IMR-90 (cell line): ENCODE data around the gene LPAR2. TPM values are rescaled to one million over a fixed set of nuclear protein-coding genes. Genes with fewer than 3 reads are reported as not detected.
A peak's percentile ranks its signal among the peaks of the same experiment; 100 is the strongest.

Experiments used
- ATAC-seq: fragments of 200-7000 bp; cut with Tn5 transposase; 2 replicates; pipeline ENCODE4 v1.9.1; 2020; ENCODE audit warnings: low read depth, mild to moderate bottlenecking, moderate library complexity
- BruUV-seq: library from RNA; stranded (reverse); fragments of 400-500 nt; replicated peaks from 2 replicates; lab custom pipeline; 2021; lab: Mats Ljungman, UMichigan
- CTCF ChIA-PET: fragments of 300-600 bp; formaldehyde crosslinking; extraction: SDS; loops from one replicate; lab custom pipeline; 2021; ENCODE audit warnings: antibody characterized with exemption; lab: Yijun Ruan, JAX
- POLR2A ChIA-PET: fragments of 300-600 bp; sonication (Branson Sonifier 250); formaldehyde crosslinking; loops from one replicate; lab custom pipeline; 2022; ENCODE audit warnings: antibody characterized with exemption; ENCODE audit not compliant: unreplicated experiment; lab: Charles Lee
- DNase-seq: peaks from one replicate; pipeline ENCODE4 v3.0.0; 2013
- H2AFZ ChIP-seq: replicated peaks from 2 replicates; pipeline ENCODE3; 2013; ENCODE audit warnings: low read length, mild to moderate bottlenecking; ENCODE audit not compliant: poor library complexity
- H2AK5ac ChIP-seq: 2 replicates; pipeline ENCODE4 v1.6.1; 2013; ENCODE audit warnings: low read depth, low read length, inconsistent platforms
- H2AK9ac ChIP-seq: replicated peaks from 2 replicates; pipeline ENCODE3; 2013; ENCODE audit warnings: mild to moderate bottlenecking, low read depth, low read length, moderate library complexity; ENCODE audit not compliant: poor library complexity
- H2BK120ac ChIP-seq: 2 replicates; pipeline ENCODE4 v1.6.1; 2013; ENCODE audit warnings: low read depth, low read length, inconsistent platforms
- H2BK15ac ChIP-seq: 3 replicates; pipeline ENCODE4 v1.6.1; 2013; ENCODE audit warnings: low read depth, low read length, inconsistent platforms
- H2BK20ac ChIP-seq: 2 replicates; pipeline ENCODE4 v1.6.1; 2013; ENCODE audit warnings: low read depth, mild to moderate bottlenecking, inconsistent platforms, low read length, moderate library complexity
- H2BK5ac ChIP-seq: 2 replicates; pipeline ENCODE4 v1.6.1; 2013; ENCODE audit warnings: mild to moderate bottlenecking, low read depth, low read length, inconsistent platforms; ENCODE audit not compliant: poor library complexity, severe bottlenecking
- H3K14ac ChIP-seq: replicated peaks from 2 replicates; pipeline ENCODE4 v1.6.1; 2013; ENCODE audit warnings: low read depth, low read length, inconsistent platforms
- H3K18ac ChIP-seq: 2 replicates; pipeline ENCODE4 v1.6.1; 2013; ENCODE audit warnings: low read depth, low read length, control low read depth
- H3K23ac ChIP-seq: 2 replicates; pipeline ENCODE4 v1.6.1; 2013; ENCODE audit warnings: low read depth, low read length, inconsistent platforms
- H3K27ac ChIP-seq: 2 replicates; pipeline ENCODE4 v1.5.1; 2013; ENCODE audit warnings: mild to moderate bottlenecking, control low read depth, low read length; ENCODE audit not compliant: insufficient read depth
- H3K27me3 ChIP-seq: 2 replicates; pipeline ENCODE4 v1.6.1; 2013; ENCODE audit warnings: low read length; ENCODE audit not compliant: control insufficient read depth, insufficient read depth
- H3K36me3 ChIP-seq: 2 replicates; pipeline ENCODE4 v1.6.1; 2013; ENCODE audit warnings: low read length, mixed read lengths; ENCODE audit not compliant: control insufficient read depth, insufficient read depth
- H3K4ac ChIP-seq: 2 replicates; pipeline ENCODE4 v1.6.1; 2013; ENCODE audit warnings: low read depth, low read length, inconsistent platforms
- H3K4me1 ChIP-seq: 2 replicates; pipeline ENCODE4 v1.6.1; 2013; ENCODE audit warnings: low read length, mixed read lengths; ENCODE audit not compliant: control insufficient read depth, insufficient read depth
- H3K4me2 ChIP-seq: 2 replicates; pipeline ENCODE4 v1.6.1; 2013; ENCODE audit warnings: low read depth, mild to moderate bottlenecking, control low read depth, low read length, moderate library complexity
- H3K4me3 ChIP-seq: 2 replicates; pipeline ENCODE4 v1.5.1; 2013; ENCODE audit warnings: low read depth, mild to moderate bottlenecking, control low read depth, low read length, moderate library complexity; ENCODE audit not compliant: insufficient read depth
- H3K56ac ChIP-seq: 2 replicates; pipeline ENCODE4 v1.6.1; 2013; ENCODE audit warnings: low read length, inconsistent platforms; ENCODE audit not compliant: insufficient read depth; ENCODE audit errors: extremely low read depth
- H3K79me1 ChIP-seq, 2 experiments: 2 replicates each; pipeline ENCODE4 v1.6.1; 2013; ENCODE audit warnings: low read length in 2 of 2, inconsistent platforms in 1 of 2, low read depth in 1 of 2
- H3K9ac ChIP-seq: 2 replicates; pipeline ENCODE4 v1.6.1; 2013; ENCODE audit warnings: low read depth, low read length, control low read depth
- H3K9me1 ChIP-seq: 2 replicates; pipeline ENCODE4 v1.6.1; 2013; ENCODE audit warnings: low read length, inconsistent platforms; ENCODE audit not compliant: insufficient read depth
- H3K9me3 ChIP-seq: 2 replicates; pipeline ENCODE4 v1.6.1; 2013; ENCODE audit warnings: low read length; ENCODE audit not compliant: control insufficient read depth, insufficient read depth
- H4K20me1 ChIP-seq: 2 replicates; pipeline ENCODE4 v1.6.1; 2013; ENCODE audit warnings: low read length, inconsistent platforms; ENCODE audit not compliant: insufficient read depth
- H4K5ac ChIP-seq: 2 replicates; pipeline ENCODE4 v1.6.1; 2013; ENCODE audit warnings: mild to moderate bottlenecking, low read depth, low read length, control low read depth
- H4K8ac ChIP-seq, 2 experiments: 2 replicates each; pipeline ENCODE4 v1.6.1; 2013; ENCODE audit warnings: low read depth in 2 of 2, low read length in 2 of 2, control low read depth in 1 of 2, inconsistent platforms in 1 of 2
- H4K91ac ChIP-seq: 2 replicates; pipeline ENCODE4 v1.6.1; 2013; ENCODE audit warnings: low read depth, low read length, inconsistent platforms; ENCODE audit not compliant: insufficient read depth
- CEBPB ChIP-seq: IDR thresholded peaks from 2 replicates; pipeline ENCODE4 v1.6.1; 2012; ENCODE audit warnings: low read depth, low read length, improper control_type of control experiment
- CHD1 ChIP-seq: IDR thresholded peaks from 2 replicates; pipeline ENCODE4 v1.6.1; 2012; ENCODE audit warnings: low read depth, low read length, improper control_type of control experiment
- FOS ChIP-seq: fragments of 150-350 bp; IDR thresholded peaks from 2 replicates; pipeline ENCODE4 v1.6.1; 2016; ENCODE audit warnings: low read depth, low read length
- POLR2A ChIP-seq: IDR thresholded peaks from 2 replicates; pipeline ENCODE4 v1.6.1; 2012; ENCODE audit warnings: mild to moderate bottlenecking, low read depth, low read length
- WGBS, 2 experiments: methylation state at CpG; one replicate each; pipeline versions ENCODE4 v1.1.5 to v1.1.7; 2013; ENCODE audit warnings: missing lambda C conversion rate in 2 of 2; ENCODE audit not compliant: insufficient read length in 1 of 2; ENCODE audit errors: extremely low coverage in 2 of 2; 5-methylcytosine and 5-hydroxymethylcytosine counted together
- dilution Hi-C: fragments of 300-500 bp; cut with HindIII; formaldehyde crosslinking; loops from one replicate; pipeline ENCODE4 v1.14.3; 2018; ENCODE audit warnings: low sequenced_read_pairs; ENCODE audit not compliant: unreplicated experiment
- in situ Hi-C: fragments of 300-500 bp; cut with MboI; formaldehyde crosslinking; loops from 3 replicates; pipeline ENCODE4 v1.14.3; 2019; ENCODE audit warnings: low sequenced_read_pairs, inconsistent platforms, mixed read lengths
- intact Hi-C: fragments of 100-400 bp; cut with micrococcal nuclease; formaldehyde crosslinking; loops from 2 replicates; pipeline ENCODE4 v1.10.0; 2022
- polyA plus RNA-seq, 3 experiments: library from polyadenylated mRNA; depleted of rRNA; stranded (reverse); fragments of >200 nt; gene quantifications; 2 replicates each; pipeline ENCODE4 v1.2.3, GENCODE V29; 2012; ENCODE audit warnings: low replicate concordance in 1 of 3
- total RNA-seq: library from RNA; depleted of rRNA; stranded (reverse); fragments of >200 nt; gene quantifications from 2 replicates; pipeline ENCODE4 v1.2.3, GENCODE V29; 2012
- TF ChIP-seq, protein P1 (sequence below): fragments of 150-350 bp; IDR thresholded peaks from 2 replicates; pipeline ENCODE4 v1.6.1; 2017; ENCODE audit warnings: mild to moderate bottlenecking, antibody characterized with exemption, low read length, low read depth

LPAR2 gene
- total and polyA plus RNA-seq, 2 of the 4 experiments (the other 2 are of a cell fraction): under 0.01 to 5.4 TPM

DNA sequence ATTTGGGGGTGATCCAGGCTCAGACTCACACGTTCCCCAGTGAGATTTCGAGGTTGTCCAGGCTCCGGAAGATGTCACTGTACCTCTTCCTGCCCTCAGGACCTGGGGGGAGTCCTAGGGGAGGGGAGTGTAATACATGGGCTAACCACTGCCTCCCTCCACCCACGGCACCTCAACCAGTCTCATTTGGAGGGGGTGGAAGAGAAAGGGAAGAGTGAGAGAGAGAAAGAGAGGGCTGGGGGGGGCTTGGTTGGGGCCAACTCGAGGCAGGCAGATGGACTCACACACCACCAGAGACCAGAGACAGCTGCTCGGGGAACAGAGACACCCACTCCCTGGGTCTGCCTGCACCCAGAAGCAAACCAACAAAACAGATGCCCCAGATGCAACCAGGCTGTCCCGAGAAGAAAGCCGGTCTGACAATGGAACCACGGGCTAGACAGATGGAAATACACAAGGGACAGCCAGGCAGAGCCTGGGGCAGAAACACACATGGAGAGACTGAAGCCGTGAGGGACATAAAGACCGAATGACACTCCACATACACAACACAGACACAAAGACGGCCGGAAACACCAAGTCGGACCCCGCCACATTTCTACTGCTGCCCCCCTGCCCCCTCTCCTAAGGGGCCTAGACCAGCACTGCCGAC is 14.6 kb upstream of the LPAR2 start:
- Histone ChIP-seq H3K23ac (peak overlapping the region; percentile 84), H3K27ac (peak overlapping the region; percentile 37), H4K20me1 (0 out of 2 replicates have a peak, but pooled peaks cover 3% of the 10 kb centered on the region), H4K91ac (no peak overlapping the region), H4K5ac (0 out of 2 replicates have a peak overlapping the region, but pooled peaks have one; percentile 29), H2AK5ac (peak overlapping the region; percentile 79), H3K18ac (no peak overlapping the region), H3K4me3 (peak overlapping the region; percentile 69), H3K9ac (peak overlapping the region; percentile 73), H3K4me1 (0 out of 2 replicates have a peak, but pooled peaks cover 2% of the 10 kb centered on the region), H2BK5ac (no peak overlapping the region), H3K36me3 (peaks cover 29% of the 10 kb centered on the region), H4K8ac (peak overlapping the region; percentile 19 to 20; a peak in 1 of 4 replicates), H2BK15ac (no peak overlapping the region), H3K14ac (peak overlapping the region; percentile 67), H2BK120ac (no peak overlapping the region), H3K56ac (0 out of 2 replicates have a peak overlapping the region, but pooled peaks have one; percentile 10), H3K9me1 (peaks cover 3% of the 10 kb centered on the region; the same call in 1 of the 2 replicates), H2AFZ (peak overlapping the region; percentile 94), H3K4me2 (peak overlapping the region; percentile 91), H3K9me3 (no peaks in the 10 kb centered on the region), H3K27me3 (no peaks in the 10 kb centered on the region), H2BK20ac (no peak overlapping the region), H3K4ac (peak overlapping the region; percentile 73), H3K79me1 (peaks cover 3 to 19% of the 10 kb centered on the region in 2 experiments), H2AK9ac (peak overlapping the region; percentile 94)
- peak; percentile 31 for ATAC-seq
- WGBS, 2 experiments: no CpG with 5 or more reads among the region's 16 CpGs
- in situ Hi-C loops: loop anchor here (5.0 to 25.0 kb wide), 2 partner anchors 105 to 255 kb away; partner anchors contain the start of gene CILP2
- CTCF ChIA-PET: no interaction called here
- no TSS peak for BruUV-seq
- TF ChIP-seq CEBPB: no peak
- no peak for TF ChIP-seq POLR2A
- TF ChIP-seq, protein P1, sequence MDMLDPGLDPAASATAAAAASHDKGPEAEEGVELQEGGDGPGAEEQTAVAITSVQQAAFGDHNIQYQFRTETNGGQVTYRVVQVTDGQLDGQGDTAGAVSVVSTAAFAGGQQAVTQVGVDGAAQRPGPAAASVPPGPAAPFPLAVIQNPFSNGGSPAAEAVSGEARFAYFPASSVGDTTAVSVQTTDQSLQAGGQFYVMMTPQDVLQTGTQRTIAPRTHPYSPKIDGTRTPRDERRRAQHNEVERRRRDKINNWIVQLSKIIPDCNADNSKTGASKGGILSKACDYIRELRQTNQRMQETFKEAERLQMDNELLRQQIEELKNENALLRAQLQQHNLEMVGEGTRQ: no peak
- no peak for TF ChIP-seq CHD1
- no peak for TF ChIP-seq FOS
- POLR2A ChIA-PET: no interaction called here
- intact Hi-C loops: loop anchor here (1.0 to 5.0 kb wide), 2 partner anchors 90 to 110 kb away; no protein-coding TSS in a partner anchor
- DNase-seq: no peak
- dilution Hi-C loops: no loop called here
